ENCODE measurements around the gene PELI2.

PELI2 gene

DNA sequence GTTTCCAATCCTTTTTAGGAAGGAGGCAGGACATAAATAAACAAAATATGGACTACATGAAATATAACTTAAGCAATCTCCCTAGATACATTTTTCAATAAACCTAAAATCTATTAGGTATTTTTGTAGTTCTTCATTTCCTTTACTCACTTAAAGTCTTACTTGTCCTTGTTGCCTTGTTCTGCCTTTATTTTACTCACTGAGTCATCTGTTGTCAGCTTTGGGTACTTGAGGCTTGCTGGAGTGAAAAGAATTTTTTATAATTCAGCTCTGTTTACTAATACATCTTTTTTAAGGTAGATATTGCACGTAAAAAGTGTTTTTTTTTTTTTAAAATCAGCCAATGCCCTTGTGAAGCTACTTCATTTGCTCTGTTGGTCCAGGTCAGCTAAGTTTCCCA lies 216.2 kb downstream of the PELI2 start:
- no peak overlapping the region for H3K4me3 ChIP-seq
- TF ChIP-seq, protein P1, sequence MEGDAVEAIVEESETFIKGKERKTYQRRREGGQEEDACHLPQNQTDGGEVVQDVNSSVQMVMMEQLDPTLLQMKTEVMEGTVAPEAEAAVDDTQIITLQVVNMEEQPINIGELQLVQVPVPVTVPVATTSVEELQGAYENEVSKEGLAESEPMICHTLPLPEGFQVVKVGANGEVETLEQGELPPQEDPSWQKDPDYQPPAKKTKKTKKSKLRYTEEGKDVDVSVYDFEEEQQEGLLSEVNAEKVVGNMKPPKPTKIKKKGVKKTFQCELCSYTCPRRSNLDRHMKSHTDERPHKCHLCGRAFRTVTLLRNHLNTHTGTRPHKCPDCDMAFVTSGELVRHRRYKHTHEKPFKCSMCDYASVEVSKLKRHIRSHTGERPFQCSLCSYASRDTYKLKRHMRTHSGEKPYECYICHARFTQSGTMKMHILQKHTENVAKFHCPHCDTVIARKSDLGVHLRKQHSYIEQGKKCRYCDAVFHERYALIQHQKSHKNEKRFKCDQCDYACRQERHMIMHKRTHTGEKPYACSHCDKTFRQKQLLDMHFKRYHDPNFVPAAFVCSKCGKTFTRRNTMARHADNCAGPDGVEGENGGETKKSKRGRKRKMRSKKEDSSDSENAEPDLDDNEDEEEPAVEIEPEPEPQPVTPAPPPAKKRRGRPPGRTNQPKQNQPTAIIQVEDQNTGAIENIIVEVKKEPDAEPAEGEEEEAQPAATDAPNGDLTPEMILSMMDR (IDR thresholded peaks at IDR 0.05): no peak
- intact Hi-C loops (cut with DNase I; ENCODE audit: low total_unique reads): loop anchor here (10.0 kb wide), 1 partner anchor 620 kb away; no protein-coding TSS in a partner anchor
- no peak overlapping the region for H3K27ac ChIP-seq
- H3K4me1 ChIP-seq: peaks cover 0 to 17% (median 3%) of the 10 kb centered on the region in 4 donors
- H3K9me3 ChIP-seq: no peaks in the 10 kb centered on the region
- H3K36me3 ChIP-seq: no peaks in the 10 kb centered on the region
- no peak for DNase-seq
- no peaks in the 10 kb centered on the region for H3K27me3 ChIP-seq

DNA sequence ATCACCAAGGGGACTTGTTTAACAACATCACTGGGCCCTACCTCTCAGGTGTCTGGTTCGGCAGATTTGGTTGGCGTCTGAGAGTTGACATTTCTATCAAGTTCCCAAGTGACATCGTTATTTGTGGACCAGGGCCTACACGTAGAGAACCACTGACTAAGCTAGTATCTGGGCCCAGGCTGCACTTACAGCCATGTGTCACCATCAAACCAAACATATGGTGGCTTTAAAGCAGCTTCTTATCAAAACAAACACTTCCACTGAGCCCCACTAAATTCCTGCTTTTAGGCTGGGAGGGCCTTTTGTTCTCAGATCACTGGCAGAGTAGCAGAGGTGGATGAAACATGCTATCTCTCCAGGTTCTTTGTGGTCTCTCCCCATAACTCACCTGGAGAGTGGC lies 220.5 kb downstream of the PELI2 start:
- H3K4me3 ChIP-seq: no peak overlapping the region
- no peaks in the 10 kb centered on the region for H3K36me3 ChIP-seq
- TF ChIP-seq, protein P1 (IDR thresholded peaks at IDR 0.05): no peak
- no peak for DNase-seq
- H3K9me3 ChIP-seq: no peaks in the 10 kb centered on the region
- H3K27me3 ChIP-seq: no peaks in the 10 kb centered on the region
- peaks cover 0 to 53% (median 34%) of the 10 kb centered on the region in 4 donors for H3K4me1 ChIP-seq
- H3K27ac ChIP-seq: no peak overlapping the region
- intact Hi-C loops (cut with DNase I; ENCODE audit: low total_unique reads): loop anchor here (10.0 kb wide), 1 partner anchor 624 kb away; no protein-coding TSS in a partner anchor

DNA sequence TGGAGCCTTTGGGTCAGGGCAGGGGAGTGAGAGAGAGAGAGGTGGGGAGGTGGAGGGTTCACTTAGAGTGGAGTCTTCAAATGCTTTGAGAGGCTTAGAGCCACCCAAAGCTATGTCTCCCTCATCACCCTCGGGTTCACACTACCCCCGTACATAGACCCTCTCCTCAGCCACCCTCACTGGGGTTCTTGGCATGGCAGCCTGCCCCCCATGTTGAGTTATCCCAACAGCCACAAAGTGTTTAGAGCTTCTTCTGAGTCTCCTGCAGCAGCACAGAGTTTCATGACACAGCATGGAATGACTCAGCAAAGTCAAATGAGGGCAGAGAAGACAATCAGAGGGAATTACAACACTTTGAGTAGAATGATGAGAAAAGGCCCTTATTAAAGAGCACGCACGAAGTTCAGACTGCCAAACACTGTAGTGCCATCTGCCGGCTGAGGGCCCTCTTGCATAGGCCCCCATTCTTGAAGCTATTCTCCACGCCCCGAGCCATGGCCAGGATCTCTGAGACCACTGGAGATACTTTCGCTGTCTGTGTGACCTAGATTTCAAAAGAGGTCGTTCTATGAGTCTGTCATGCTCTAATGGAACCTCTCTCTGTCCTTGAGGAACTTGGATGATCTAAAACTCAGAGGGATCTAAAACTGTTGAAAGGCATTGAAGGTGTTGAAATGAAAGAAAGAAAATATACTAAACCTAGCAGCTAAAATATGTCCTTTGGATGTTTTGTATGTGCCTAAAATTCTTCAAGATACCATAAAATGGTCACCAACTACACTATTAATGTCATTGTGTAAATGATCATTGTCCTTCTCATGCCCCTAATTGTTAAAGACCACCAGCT lies 221.9 kb downstream of the PELI2 start:
- H3K36me3 ChIP-seq: no peaks in the 10 kb centered on the region
- H3K4me1 ChIP-seq: peaks cover 0 to 49% (median 34%) of the 10 kb centered on the region in 4 donors
- TF ChIP-seq, protein P1 (IDR thresholded peaks at IDR 0.05): peak; percentile 80 to 82
- no peak overlapping the region for H3K4me3 ChIP-seq
- peak; percentile 85 for DNase-seq
- H3K9me3 ChIP-seq: no peaks in the 10 kb centered on the region
- intact Hi-C loops (cut with DNase I; ENCODE audit: low total_unique reads): loop anchor here (10.0 kb wide), 1 partner anchor 625 kb away; no protein-coding TSS in a partner anchor
- H3K27ac ChIP-seq: peak overlapping the region; percentile 70 to 79
- no peaks in the 10 kb centered on the region for H3K27me3 ChIP-seq

DNA sequence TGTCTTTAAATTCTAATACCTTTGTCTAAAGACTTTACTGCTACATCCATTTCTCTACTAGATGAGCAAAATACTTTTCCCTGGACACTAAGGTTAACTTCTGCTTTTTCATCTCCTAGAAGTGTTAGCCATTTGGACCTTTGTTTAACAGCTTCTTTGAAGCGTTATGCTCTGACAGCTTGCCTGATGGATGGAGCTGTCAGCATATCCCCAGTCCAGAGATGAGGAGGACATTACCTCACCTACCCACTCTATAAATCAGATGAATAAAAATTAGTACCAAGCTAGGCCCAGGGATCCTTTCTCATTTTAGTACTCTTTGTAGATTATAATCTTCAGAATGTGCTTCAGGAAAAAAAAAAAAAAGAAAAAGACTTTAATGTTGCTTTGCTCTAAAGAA lies 222.7 kb downstream of the PELI2 start:
- H3K36me3 ChIP-seq: no peaks in the 10 kb centered on the region
- intact Hi-C loops (cut with DNase I; ENCODE audit: low total_unique reads): no loop called here

DNA sequence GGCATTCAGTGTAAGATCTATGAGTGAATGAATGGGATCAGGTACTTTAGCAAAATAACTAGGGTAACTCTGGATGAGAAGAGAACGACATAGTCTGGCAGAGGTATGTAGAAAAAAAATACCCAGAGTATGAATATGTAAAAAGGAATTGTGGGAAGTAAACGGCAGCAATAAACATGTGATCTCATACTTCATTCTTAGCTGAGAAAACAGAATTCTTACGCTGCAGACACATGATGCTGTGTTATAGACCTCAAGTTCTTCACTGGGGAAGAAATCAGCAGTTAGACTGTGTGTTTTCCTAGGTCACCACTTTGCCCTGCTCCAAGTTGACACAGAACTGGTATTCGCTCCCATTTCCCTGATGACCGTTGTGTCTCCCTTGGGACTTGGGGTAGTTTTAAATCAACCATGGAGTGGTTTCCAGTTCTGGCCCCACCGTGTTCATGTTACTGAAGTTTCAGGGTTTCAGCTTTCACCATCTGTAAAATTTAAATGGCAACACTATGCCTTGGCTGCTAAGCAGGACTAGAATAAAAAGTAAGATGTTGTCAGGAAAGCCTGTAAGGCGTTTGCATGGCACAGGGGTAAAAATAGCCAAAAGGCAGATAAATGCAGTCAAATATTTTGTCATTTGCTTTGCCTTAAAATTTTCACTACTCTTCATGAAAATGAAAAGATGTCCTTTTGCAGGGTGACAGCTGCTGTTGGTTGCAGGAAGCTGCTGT lies 223.7 kb downstream of the PELI2 start:
- intact Hi-C loops (cut with DNase I; ENCODE audit: low total_unique reads): no loop called here
- Histone ChIP-seq H3K36me3 (no peaks in the 10 kb centered on the region), H3K9me3 (no peaks in the 10 kb centered on the region), H3K27me3 (no peaks in the 10 kb centered on the region), H3K4me3 (peak overlapping the region; percentile 7 to 22), H3K4me1 (peaks cover 0 to 49% (median 34%) of the 10 kb centered on the region in 4 donors), H3K27ac (peak overlapping the region; percentile 70 to 79)
- TF ChIP-seq, protein P1 (IDR thresholded peaks at IDR 0.05): no peak
- no peak for DNase-seq

More for the DNA sequence above, 222.7 kb downstream of the PELI2 start:
- H3K9me3 ChIP-seq: no peaks in the 10 kb centered on the region
- no peaks in the 10 kb centered on the region for H3K27me3 ChIP-seq
- DNase-seq: no peak
- peaks cover 0 to 49% (median 34%) of the 10 kb centered on the region in 4 donors for H3K4me1 ChIP-seq
- H3K4me3 ChIP-seq: no peak overlapping the region
- TF ChIP-seq, protein P1 (IDR thresholded peaks at IDR 0.05): no peak
- H3K27ac ChIP-seq: peak overlapping the region; percentile 70 to 79

All from tibial artery (tissue), 4 donors.